Astrocyte (in vitro differentiated cells and primary cell): ENCODE measurements around the gene GUCY2F. TPM values are rescaled to one million over a fixed set of nuclear protein-coding genes. Genes with fewer than 3 reads are reported as not detected.
A peak's percentile ranks its signal among the peaks of the same experiment; 100 is the strongest.

Experiments used
- DNase-seq: peaks from one replicate; pipeline ENCODE4 v3.0.0-alpha.2; 2010; ENCODE audit warnings: low read depth
- FAIRE-seq: peaks from 2 replicates; lab custom pipeline; 2011; peaks lifted over from hg19 to GRCh38; lab: Jason Lieb, UNC
- H2AFZ ChIP-seq: 2 replicates; pipeline ENCODE4 v1.6.0; 2012; ENCODE audit warnings: low read depth, low read length, inconsistent platforms
- H3K27ac ChIP-seq: 2 replicates; pipeline ENCODE4 v1.5.1; 2011; ENCODE audit warnings: low read depth, low read length, inconsistent platforms
- H3K27me3 ChIP-seq: 2 replicates; pipeline ENCODE4 v1.6.0; 2011; ENCODE audit warnings: low read length, inconsistent platforms; ENCODE audit not compliant: insufficient read depth
- H3K36me3 ChIP-seq: 2 replicates; pipeline ENCODE4 v1.5.1; 2011; ENCODE audit warnings: low read length, inconsistent platforms; ENCODE audit not compliant: insufficient read depth
- H3K4me1 ChIP-seq: 2 replicates; pipeline ENCODE4 v1.5.1; 2011; ENCODE audit warnings: low read length, inconsistent platforms; ENCODE audit not compliant: insufficient read depth
- H3K4me2 ChIP-seq: 2 replicates; pipeline ENCODE4 v1.6.0; 2012; ENCODE audit warnings: low read length, inconsistent platforms
- H3K4me3 ChIP-seq: 2 replicates; pipeline ENCODE4 v1.5.1; 2011; ENCODE audit warnings: low read depth, mild to moderate bottlenecking, low read length, inconsistent platforms; ENCODE audit not compliant: insufficient read depth
- H3K79me2 ChIP-seq: 2 replicates; pipeline ENCODE4 v1.6.0; 2012; ENCODE audit warnings: mild to moderate bottlenecking, low read length, inconsistent platforms; ENCODE audit not compliant: insufficient read depth
- H3K9ac ChIP-seq: 2 replicates; pipeline ENCODE4 v1.6.0; 2012; ENCODE audit warnings: mild to moderate bottlenecking, low read length, inconsistent platforms
- H3K9me3 ChIP-seq: 2 replicates; pipeline ENCODE4 v1.5.1; 2012; ENCODE audit warnings: low read depth, mild to moderate bottlenecking, low read length, inconsistent platforms; ENCODE audit not compliant: insufficient read depth
- H4K20me1 ChIP-seq: 2 replicates; pipeline ENCODE4 v1.6.0; 2012; ENCODE audit warnings: low read length, inconsistent platforms; ENCODE audit not compliant: insufficient read depth
- H3K27ac Mint-ChIP-seq: one replicate; pipeline ENCODE4 v1.8.0; 2021; ENCODE audit warnings: mild to moderate bottlenecking, mixed read lengths; ENCODE audit not compliant: unreplicated experiment
- H3K27me3 Mint-ChIP-seq: one replicate; pipeline ENCODE4 v1.8.0; 2021; ENCODE audit warnings: low read depth, mixed read lengths; ENCODE audit not compliant: unreplicated experiment
- H3K36me3 Mint-ChIP-seq: one replicate; pipeline ENCODE4 v1.8.0; 2021; ENCODE audit warnings: low read depth, mixed read lengths; ENCODE audit not compliant: unreplicated experiment
- H3K4me1 Mint-ChIP-seq: one replicate; pipeline ENCODE4 v1.8.0; 2021; ENCODE audit warnings: low read depth, mixed read lengths; ENCODE audit not compliant: unreplicated experiment
- H3K4me3 Mint-ChIP-seq: one replicate; pipeline ENCODE4 v1.8.0; 2021; ENCODE audit warnings: mild to moderate bottlenecking, moderate library complexity, mixed read lengths; ENCODE audit not compliant: unreplicated experiment
- H3K9me3 Mint-ChIP-seq: one replicate; pipeline ENCODE4 v1.8.0; 2021; ENCODE audit warnings: mild to moderate bottlenecking, mixed read lengths; ENCODE audit not compliant: unreplicated experiment
- EZH2 ChIP-seq: IDR thresholded peaks from 2 replicates; pipeline ENCODE4 v1.6.1; 2012; ENCODE audit warnings: mild to moderate bottlenecking, low read length, inconsistent platforms; ENCODE audit not compliant: insufficient read depth
- total RNA-seq: library from RNA; stranded (reverse); gene quantifications from 2 replicates; pipeline ENCODE4 v1.2.1, GENCODE V29; 2021
- TF ChIP-seq, protein P1 (sequence below): IDR thresholded peaks from 2 replicates; pipeline ENCODE4 v1.5.1; 2011; ENCODE audit warnings: low read depth, mild to moderate bottlenecking, inconsistent platforms, low read length, moderate library complexity; ENCODE audit not compliant: insufficient read depth

The GUCY2F gene
- total RNA-seq, 1 donor from 2014 or later = not detected

- Histone ChIP-seq H3K79me2 (no peaks in the 10 kb centered on the region), H4K20me1 (no peaks in the 10 kb centered on the region), H3K9ac (no peak overlapping the region), H3K4me2 (no peak overlapping the region), H3K9me3 (no peaks in the 10 kb centered on the region), H3K4me3 (no peak overlapping the region), H3K27me3 (no peaks in the 10 kb centered on the region), H3K4me1 (no peaks in the 10 kb centered on the region), H3K36me3 (no peaks in the 10 kb centered on the region), H3K27ac (no peak overlapping the region), H2AFZ (no peak overlapping the region)
- H3K4me3 Mint-ChIP-seq = no peak overlapping the region
- no peaks in the 10 kb centered on the region for H3K36me3 Mint-ChIP-seq
- TF ChIP-seq, protein P1, sequence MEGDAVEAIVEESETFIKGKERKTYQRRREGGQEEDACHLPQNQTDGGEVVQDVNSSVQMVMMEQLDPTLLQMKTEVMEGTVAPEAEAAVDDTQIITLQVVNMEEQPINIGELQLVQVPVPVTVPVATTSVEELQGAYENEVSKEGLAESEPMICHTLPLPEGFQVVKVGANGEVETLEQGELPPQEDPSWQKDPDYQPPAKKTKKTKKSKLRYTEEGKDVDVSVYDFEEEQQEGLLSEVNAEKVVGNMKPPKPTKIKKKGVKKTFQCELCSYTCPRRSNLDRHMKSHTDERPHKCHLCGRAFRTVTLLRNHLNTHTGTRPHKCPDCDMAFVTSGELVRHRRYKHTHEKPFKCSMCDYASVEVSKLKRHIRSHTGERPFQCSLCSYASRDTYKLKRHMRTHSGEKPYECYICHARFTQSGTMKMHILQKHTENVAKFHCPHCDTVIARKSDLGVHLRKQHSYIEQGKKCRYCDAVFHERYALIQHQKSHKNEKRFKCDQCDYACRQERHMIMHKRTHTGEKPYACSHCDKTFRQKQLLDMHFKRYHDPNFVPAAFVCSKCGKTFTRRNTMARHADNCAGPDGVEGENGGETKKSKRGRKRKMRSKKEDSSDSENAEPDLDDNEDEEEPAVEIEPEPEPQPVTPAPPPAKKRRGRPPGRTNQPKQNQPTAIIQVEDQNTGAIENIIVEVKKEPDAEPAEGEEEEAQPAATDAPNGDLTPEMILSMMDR = no peak
- TF ChIP-seq EZH2 = no peak
- H3K27me3 Mint-ChIP-seq = no peaks in the 10 kb centered on the region
- DNase-seq (no peak), FAIRE-seq (no peak)
- no peaks in the 10 kb centered on the region for H3K4me1 Mint-ChIP-seq
- H3K9me3 Mint-ChIP-seq = peaks cover 3% of the 10 kb centered on the region
- no peak overlapping the region for H3K27ac Mint-ChIP-seq
Measured at GRCh38 chrX:109448282-109448938, 33.5 kb downstream of the GUCY2F start.

DNA sequence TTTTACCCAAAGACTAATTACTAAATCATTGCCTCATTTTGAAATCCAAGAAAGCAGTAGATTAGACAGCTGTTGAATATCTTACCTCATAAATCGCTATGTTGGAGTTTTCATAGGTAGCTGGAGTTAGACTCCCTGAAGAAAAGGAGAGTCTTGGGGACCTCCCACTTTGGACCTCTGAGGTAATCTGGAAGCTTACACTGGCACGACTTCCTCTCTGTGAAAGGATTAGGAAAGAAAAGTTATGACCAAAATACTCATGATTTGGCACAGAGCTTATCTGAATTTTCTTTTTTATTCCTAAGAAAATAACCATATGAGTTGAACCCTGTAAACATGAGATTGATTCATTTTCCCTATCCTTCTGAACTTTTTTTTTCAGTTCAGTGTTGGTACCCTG lies 40.6 kb downstream of the GUCY2F start:
- no peaks in the 10 kb centered on the region for H3K4me1 Mint-ChIP-seq
- no peak overlapping the region for H3K27ac ChIP-seq
- no peaks in the 10 kb centered on the region for H3K79me2 ChIP-seq
- TF ChIP-seq EZH2 = no peak
- TF ChIP-seq, protein P1 = no peak
- no peak overlapping the region for H3K4me2 ChIP-seq
- no peaks in the 10 kb centered on the region for H3K27me3 ChIP-seq
- peaks cover 6% of the 10 kb centered on the region for H3K9me3 Mint-ChIP-seq
- DNase-seq = no peak
- H3K4me3 ChIP-seq = no peak overlapping the region
- no peak overlapping the region for H3K4me3 Mint-ChIP-seq
- H3K9ac ChIP-seq = no peak overlapping the region
- no peaks in the 10 kb centered on the region for H3K36me3 Mint-ChIP-seq
- no peak overlapping the region for H3K27ac Mint-ChIP-seq
- H2AFZ ChIP-seq = no peak overlapping the region
- no peaks in the 10 kb centered on the region for H3K36me3 ChIP-seq
- no peaks in the 10 kb centered on the region for H3K9me3 ChIP-seq
- no peaks in the 10 kb centered on the region for H3K4me1 ChIP-seq
- no peaks in the 10 kb centered on the region for H3K27me3 Mint-ChIP-seq
- no peak for FAIRE-seq
- no peaks in the 10 kb centered on the region for H4K20me1 ChIP-seq

DNA sequence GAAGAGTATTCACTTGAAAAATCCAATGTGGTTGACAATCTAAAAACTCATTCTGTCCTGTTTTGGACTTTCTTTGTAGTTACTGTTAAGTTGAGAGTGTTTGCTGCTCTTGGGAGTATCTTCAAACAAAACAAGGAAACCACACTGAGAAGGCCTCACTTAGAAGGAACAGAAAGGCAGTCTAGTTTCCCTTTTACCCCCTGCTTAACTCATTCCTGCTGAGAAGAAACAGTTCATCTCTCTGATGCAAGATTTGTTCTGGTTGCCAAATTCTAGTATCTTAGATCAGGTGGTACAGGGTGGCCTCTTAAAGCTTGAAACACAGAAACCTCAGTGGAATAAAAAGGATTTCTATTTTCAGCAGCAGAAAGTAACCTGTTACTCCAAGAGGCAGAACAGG lies 41.4 kb downstream of the GUCY2F start:
- Histone ChIP-seq H3K4me3 (no peak overlapping the region), H3K9me3 (no peaks in the 10 kb centered on the region), H3K4me2 (no peak overlapping the region), H3K27me3 (no peaks in the 10 kb centered on the region), H3K79me2 (no peaks in the 10 kb centered on the region), H3K4me1 (no peaks in the 10 kb centered on the region), H4K20me1 (no peaks in the 10 kb centered on the region), H3K36me3 (no peaks in the 10 kb centered on the region), H2AFZ (no peak overlapping the region), H3K9ac (no peak overlapping the region), H3K27ac (no peak overlapping the region)
- TF ChIP-seq EZH2 = no peak
- TF ChIP-seq, protein P1 = no peak
- Mint-ChIP-seq H3K27me3 (no peaks in the 10 kb centered on the region), H3K4me1 (no peaks in the 10 kb centered on the region), H3K4me3 (no peak overlapping the region), H3K36me3 (no peaks in the 10 kb centered on the region), H3K27ac (no peak overlapping the region), H3K9me3 (peaks cover 3% of the 10 kb centered on the region)
- FAIRE-seq = peak; percentile 73
- DNase-seq = no peak
